CD4-positive, alpha-beta T cell treated with Interleukin-2 at 100 ng/mL for 4 hours (primary cell): Measurements from ENCODE around the gene ADRB1.

Experiments
- DNase-seq: peaks from one replicate; pipeline ENCODE4 v3.0.0-alpha.2; 2020; ENCODE audit warnings: low spot score

The ADRB1 gene

GRCh38 chr10:114043532-114044246 lies at the start of gene ADRB1:
Gene ADRB1 (plus strand): TSS chr10:114043866. CDS start chr10:114044133, 267 bp downstream.
- peak; percentile 17 for DNase-seq

- DNase-seq: no peak
Observed at GRCh38 chr10:113995201-113995600, 48.5 kb upstream of the ADRB1 start.

- no peak for DNase-seq
Observed at GRCh38 chr10:113997428-113997827, 46.2 kb upstream of the ADRB1 start.

- DNase-seq: no peak
Observed at GRCh38 chr10:113999531-113999930, 44.1 kb upstream of the ADRB1 start.

GRCh38 chr10:114000457-114001010 lies 43.1 kb upstream of the ADRB1 start:
- no peak for DNase-seq

GRCh38 chr10:114002422-114002821 lies 41.2 kb upstream of the ADRB1 start:
- DNase-seq: no peak

GRCh38 chr10:114003161-114003941 lies 40.3 kb upstream of the ADRB1 start:
- DNase-seq: no peak

- DNase-seq: no peak
Observed at GRCh38 chr10:114009281-114009996, 34.2 kb upstream of the ADRB1 start.

- DNase-seq: no peak
Observed at GRCh38 chr10:114010316-114010715, 33.4 kb upstream of the ADRB1 start.

GRCh38 chr10:114012650-114013049 lies 31.0 kb upstream of the ADRB1 start:
- DNase-seq: no peak

GRCh38 chr10:114015708-114016107 lies 28.0 kb upstream of the ADRB1 start:
- no peak for DNase-seq

GRCh38 chr10:114017271-114017670 lies 26.4 kb upstream of the ADRB1 start:
- no peak for DNase-seq

- DNase-seq: no peak
Observed at GRCh38 chr10:114017873-114018272, 25.8 kb upstream of the ADRB1 start.

- DNase-seq: no peak
Observed at GRCh38 chr10:114019226-114019625, 24.4 kb upstream of the ADRB1 start.

- no peak for DNase-seq
Observed at GRCh38 chr10:114021154-114021553, 22.5 kb upstream of the ADRB1 start.

GRCh38 chr10:114021717-114022680 lies 21.7 kb upstream of the ADRB1 start:
- DNase-seq: no peak

GRCh38 chr10:114022766-114023597 lies 20.7 kb upstream of the ADRB1 start:
- DNase-seq: no peak

- peak; percentile 31 for DNase-seq
Observed at GRCh38 chr10:114024876-114025610, 18.6 kb upstream of the ADRB1 start.

- no peak for DNase-seq
Observed at GRCh38 chr10:114025611-114026130, 18.0 kb upstream of the ADRB1 start.
